ENCODE data around the gene GDPD5. TPM values are rescaled to one million over a fixed set of nuclear protein-coding genes. Genes with fewer than 3 reads are reported as not detected.

Gene GDPD5
- total RNA-seq, 6 donors from 2014 or later = 5.7 to 34.6 (median 14.0) TPM

GRCh38 chr11:75570559-75571139 is 44.9 kb upstream of the GDPD5 start:
- WGBS, 2 donors = 59 to 72% methylated on average over 7 to 9 of the region's 9 CpGs
- ATAC-seq (ENCODE audit: low FRiP score in 2 of 2) = no peak
- Histone ChIP-seq H3K9me3 (no peaks in the 10 kb centered on the region), H3K4me3 (no peak overlapping the region), H3K36me3 (peaks cover 40 to 90% (median 82%) of the 10 kb centered on the region in 4 donors), H3K27ac (peak overlapping the region; percentile 16 to 73 (median 48)), H3K4me1 (peaks cover 24 to 50% (median 44%) of the 10 kb centered on the region in 4 donors), H3K27me3 (no peaks in the 10 kb centered on the region)
- TF ChIP-seq POLR2AphosphoS5 (IDR thresholded peaks at IDR 0.05) = no peak
- no peak for TF ChIP-seq EP300 (IDR thresholded peaks at IDR 0.05)
- TF ChIP-seq, protein P1, sequence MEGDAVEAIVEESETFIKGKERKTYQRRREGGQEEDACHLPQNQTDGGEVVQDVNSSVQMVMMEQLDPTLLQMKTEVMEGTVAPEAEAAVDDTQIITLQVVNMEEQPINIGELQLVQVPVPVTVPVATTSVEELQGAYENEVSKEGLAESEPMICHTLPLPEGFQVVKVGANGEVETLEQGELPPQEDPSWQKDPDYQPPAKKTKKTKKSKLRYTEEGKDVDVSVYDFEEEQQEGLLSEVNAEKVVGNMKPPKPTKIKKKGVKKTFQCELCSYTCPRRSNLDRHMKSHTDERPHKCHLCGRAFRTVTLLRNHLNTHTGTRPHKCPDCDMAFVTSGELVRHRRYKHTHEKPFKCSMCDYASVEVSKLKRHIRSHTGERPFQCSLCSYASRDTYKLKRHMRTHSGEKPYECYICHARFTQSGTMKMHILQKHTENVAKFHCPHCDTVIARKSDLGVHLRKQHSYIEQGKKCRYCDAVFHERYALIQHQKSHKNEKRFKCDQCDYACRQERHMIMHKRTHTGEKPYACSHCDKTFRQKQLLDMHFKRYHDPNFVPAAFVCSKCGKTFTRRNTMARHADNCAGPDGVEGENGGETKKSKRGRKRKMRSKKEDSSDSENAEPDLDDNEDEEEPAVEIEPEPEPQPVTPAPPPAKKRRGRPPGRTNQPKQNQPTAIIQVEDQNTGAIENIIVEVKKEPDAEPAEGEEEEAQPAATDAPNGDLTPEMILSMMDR (IDR thresholded peaks at IDR 0.05) = no peak
- no peak for TF ChIP-seq POLR2A (IDR thresholded peaks at IDR 0.05)
- DNase-seq = no peak

GRCh38 chr11:75568616-75569219 is 43.0 kb upstream of the GDPD5 start:
- ATAC-seq (ENCODE audit: low FRiP score in 2 of 2) (no peak), DNase-seq (no peak)
- 88 to 93% methylated on average over 7 to 14 of the region's 14 CpGs for WGBS, 2 donors
- Histone ChIP-seq H3K27ac (no peak overlapping the region), H3K4me3 (no peak overlapping the region), H3K27me3 (no peaks in the 10 kb centered on the region), H3K4me1 (peaks cover 39 to 69% (median 63%) of the 10 kb centered on the region in 4 donors), H3K9me3 (no peaks in the 10 kb centered on the region), H3K36me3 (peaks cover 40 to 85% (median 77%) of the 10 kb centered on the region in 4 donors)
- TF ChIP-seq, protein P1 (IDR thresholded peaks at IDR 0.05) = no peak
- TF ChIP-seq POLR2A (IDR thresholded peaks at IDR 0.05) = no peak
- no peak for TF ChIP-seq EP300 (IDR thresholded peaks at IDR 0.05)
- TF ChIP-seq POLR2AphosphoS5 (IDR thresholded peaks at IDR 0.05) = no peak

DNA sequence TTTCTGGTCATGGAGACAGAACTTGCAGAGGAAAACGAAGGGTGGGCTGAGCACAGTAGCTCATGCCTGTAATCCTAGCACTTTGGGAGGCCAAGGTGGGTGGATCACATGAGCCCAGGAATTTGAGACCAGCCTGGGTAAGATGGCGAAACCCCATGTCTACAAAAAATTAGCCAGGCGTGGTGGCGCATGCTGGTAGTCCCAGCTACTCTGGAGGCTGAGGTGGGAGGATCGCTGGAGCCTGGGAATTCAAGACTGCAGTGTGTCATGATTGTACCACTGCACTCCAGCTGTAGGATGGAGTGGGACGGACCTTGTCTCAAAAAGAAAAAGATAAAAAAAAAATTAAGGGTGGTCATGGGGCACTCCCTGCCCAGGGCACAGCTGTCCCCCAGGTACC is 42.2 kb upstream of the GDPD5 start:
- Histone ChIP-seq H3K4me3 (no peak overlapping the region), H3K27ac (peak overlapping the region in 1 of 4 donors; percentile 44), H3K9me3 (no peaks in the 10 kb centered on the region), H3K4me1 (peaks cover 39 to 76% (median 69%) of the 10 kb centered on the region in 4 donors), H3K27me3 (no peaks in the 10 kb centered on the region), H3K36me3 (peaks cover 39 to 78% (median 70%) of the 10 kb centered on the region in 4 donors)
- WGBS, 2 donors = 81 to 99% methylated on average over 6 of the region's 6 CpGs
- no peak for DNase-seq
- no peak for ATAC-seq (ENCODE audit: low FRiP score in 2 of 2)
- TF ChIP-seq, protein P1 (IDR thresholded peaks at IDR 0.05) = no peak
- TF ChIP-seq POLR2AphosphoS5 (IDR thresholded peaks at IDR 0.05) (no peak), EP300 (IDR thresholded peaks at IDR 0.05) (no peak), POLR2A (IDR thresholded peaks at IDR 0.05) (no peak)

DNA sequence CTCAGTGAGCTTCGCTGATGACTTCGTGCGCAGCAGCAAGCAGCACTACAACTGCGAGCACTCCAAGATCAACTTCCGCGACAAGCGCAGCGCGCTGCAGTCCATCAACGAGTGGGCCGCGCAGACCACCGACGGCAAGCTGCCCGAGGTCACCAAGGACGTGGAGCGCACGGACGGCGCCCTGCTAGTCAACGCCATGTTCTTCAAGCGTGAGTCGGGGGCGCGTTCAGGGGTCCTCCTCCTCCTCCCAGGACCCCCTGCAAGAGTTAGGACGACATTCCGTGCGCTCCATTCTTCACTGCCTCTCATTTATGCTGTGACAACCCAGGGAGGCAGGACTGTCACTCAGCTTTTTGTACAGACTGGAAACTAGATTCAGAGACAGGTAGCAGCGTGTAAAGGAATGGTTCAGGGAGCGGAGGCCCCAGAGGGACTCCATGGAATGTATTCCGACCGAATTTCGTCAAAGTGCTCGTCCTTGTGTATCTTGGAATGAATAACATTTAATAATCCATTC is 41.1 kb upstream of the GDPD5 start:
- ATAC-seq (ENCODE audit: low FRiP score in 2 of 2) = no peak

DNA sequence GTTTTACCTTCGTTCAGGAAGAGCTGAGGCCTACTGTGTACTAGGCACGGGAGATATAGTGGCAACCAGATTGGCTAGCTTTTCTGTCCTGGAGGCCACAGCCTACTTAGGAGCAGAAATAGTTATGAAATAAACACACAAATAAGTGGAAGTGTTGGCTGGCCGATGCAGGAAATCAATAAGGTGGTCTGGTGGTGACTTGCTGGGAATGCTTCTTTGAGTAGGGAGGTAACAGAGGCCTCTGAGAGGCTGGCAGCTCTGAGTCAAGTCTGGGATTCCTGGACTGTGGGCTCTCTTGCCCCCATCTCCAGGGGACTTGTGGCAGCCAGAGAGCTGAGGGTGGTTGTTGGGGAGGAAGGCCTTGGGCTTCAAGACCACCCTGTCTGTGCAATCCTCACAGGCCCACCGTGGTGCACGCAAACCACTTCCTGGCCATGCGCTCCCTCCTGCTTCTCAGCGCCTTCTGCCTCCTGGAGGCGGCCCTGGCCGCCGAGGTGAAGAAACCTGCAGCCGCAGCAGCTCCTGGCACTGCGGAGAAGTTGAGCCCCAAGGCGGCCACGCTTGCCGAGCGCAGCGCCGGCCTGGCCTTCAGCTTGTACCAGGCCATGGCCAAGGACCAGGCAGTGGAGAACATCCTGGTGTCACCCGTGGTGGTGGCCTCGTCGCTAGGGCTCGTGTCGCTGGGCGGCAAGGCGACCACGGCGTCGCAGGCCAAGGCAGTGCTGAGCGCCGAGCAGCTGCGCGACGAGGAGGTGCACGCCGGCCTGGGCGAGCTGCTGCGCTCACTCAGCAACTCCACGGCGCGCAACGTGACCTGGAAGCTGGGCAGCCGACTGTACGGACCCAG is 40.4 kb upstream of the GDPD5 start:
- DNase-seq (peak in 1 of 2 donors; percentile 82), ATAC-seq (ENCODE audit: low FRiP score in 2 of 2) (no peak)
- peak overlapping the region in 1 of 4 donors; percentile 11 for H3K4me3 ChIP-seq
- peaks cover 29 to 60% (median 51%) of the 10 kb centered on the region in 4 donors for H3K36me3 ChIP-seq
- no peaks in the 10 kb centered on the region for H3K9me3 ChIP-seq
- TF ChIP-seq, protein P1 (IDR thresholded peaks at IDR 0.05) = no peak
- TF ChIP-seq EP300 (IDR thresholded peaks at IDR 0.05) (no peak), POLR2A (IDR thresholded peaks at IDR 0.05) (no peak), POLR2AphosphoS5 (IDR thresholded peaks at IDR 0.05) (no peak)
- peak overlapping the region; percentile 98 to 100 (median 98) for H3K27ac ChIP-seq
- WGBS, 2 donors = 61 to 85% methylated on average over 3 to 43 of the region's 43 CpGs
- H3K4me1 ChIP-seq = peaks cover 45 to 85% (median 67%) of the 10 kb centered on the region in 4 donors
- H3K27me3 ChIP-seq = no peaks in the 10 kb centered on the region

More for the DNA sequence above, 41.1 kb upstream of the GDPD5 start:
- TF ChIP-seq EP300 (IDR thresholded peaks at IDR 0.05) = no peak
- peak in 1 of 2 donors; percentile 79 for DNase-seq
- no peaks in the 10 kb centered on the region for H3K9me3 ChIP-seq
- no peak overlapping the region for H3K4me3 ChIP-seq
- no peaks in the 10 kb centered on the region for H3K27me3 ChIP-seq
- H3K4me1 ChIP-seq = peaks cover 39 to 79% (median 64%) of the 10 kb centered on the region in 4 donors
- WGBS, 2 donors = 94 to 96% methylated on average over 19 to 34 of the region's 34 CpGs
- H3K36me3 ChIP-seq = peaks cover 30 to 66% (median 58%) of the 10 kb centered on the region in 4 donors
- H3K27ac ChIP-seq = peak overlapping the region in 1 of 4 donors; percentile 98
